CD8-positive, alpha-beta memory T cell (primary cell): ENCODE measurements around the gene DNAH1. TPM values are rescaled to one million over a fixed set of nuclear protein-coding genes. Genes with fewer than 3 reads are reported as not detected.

Experiments
- CTCF ChIA-PET: fragments of 350-600 bp; sonication (Branson Sonifier 250); formaldehyde crosslinking; loops from one replicate; lab custom pipeline; 2021; ENCODE audit warnings: antibody characterized with exemption; lab: Charles Lee
- POLR2A ChIA-PET: fragments of 350-600 bp; sonication (Branson Sonifier 250); formaldehyde crosslinking; loops from one replicate; lab custom pipeline; 2021; ENCODE audit warnings: antibody characterized with exemption; lab: Charles Lee
- DNase-seq, 5 donors: peaks; one replicate each; pipeline versions ENCODE4 v3.0.0 to v3.0.0-alpha.2; 2020 to 2022; ENCODE audit warnings: mixed read lengths in 1 of 5
- H3K27ac ChIP-seq: one replicate; pipeline ENCODE4 v1.7.0; 2013; ENCODE audit warnings: low read depth, mild to moderate bottlenecking, low read length, moderate library complexity
- H3K27me3 ChIP-seq: 2 replicates; pipeline ENCODE4 v1.7.0; 2013; ENCODE audit warnings: low read length, mild to moderate bottlenecking; ENCODE audit not compliant: insufficient read depth, poor library complexity, severe bottlenecking
- H3K36me3 ChIP-seq: 2 replicates; pipeline ENCODE4 v1.7.0; 2013; ENCODE audit warnings: mild to moderate bottlenecking, low read length, moderate library complexity; ENCODE audit not compliant: insufficient read depth
- H3K4me1 ChIP-seq: 2 replicates; pipeline ENCODE4 v1.7.0; 2013; ENCODE audit warnings: mild to moderate bottlenecking, low read length, moderate library complexity; ENCODE audit not compliant: insufficient read depth
- H3K4me3 ChIP-seq: 2 replicates; pipeline ENCODE4 v1.7.0; 2013; ENCODE audit warnings: mild to moderate bottlenecking, low read length
- H3K9me3 ChIP-seq: 2 replicates; pipeline ENCODE4 v1.7.0; 2013; ENCODE audit warnings: mild to moderate bottlenecking, low read length
- H3K27ac Mint-ChIP-seq, 8 donors: one replicate each; pipeline ENCODE4 v1.8.0; 2020 to 2021; ENCODE audit warnings: mixed read lengths in 8 of 8, mild to moderate bottlenecking in 6 of 8, inconsistent platforms in 3 of 8, moderate library complexity in 3 of 8
- H3K27me3 Mint-ChIP-seq, 2 donors: one replicate each; pipeline ENCODE4 v1.8.0; 2020 to 2021; ENCODE audit warnings: mixed read lengths in 2 of 2, mild to moderate bottlenecking in 1 of 2, moderate library complexity in 1 of 2
- H3K36me3 Mint-ChIP-seq, 3 donors: one replicate each; pipeline ENCODE4 v1.8.0; 2020 to 2021; ENCODE audit warnings: mixed read lengths in 3 of 3, inconsistent platforms in 1 of 3, mild to moderate bottlenecking in 1 of 3
- H3K4me1 Mint-ChIP-seq, 3 donors: one replicate each; pipeline ENCODE4 v1.8.0; 2020 to 2021; ENCODE audit warnings: mixed read lengths in 3 of 3, inconsistent platforms in 1 of 3, mild to moderate bottlenecking in 1 of 3
- H3K4me3 Mint-ChIP-seq, 7 donors: one replicate each; pipeline ENCODE4 v1.8.0; 2020 to 2021; ENCODE audit warnings: mixed read lengths in 7 of 7, mild to moderate bottlenecking in 6 of 7, moderate library complexity in 4 of 7, inconsistent platforms in 2 of 7
- H3K9me3 Mint-ChIP-seq, 5 donors: one replicate each; pipeline ENCODE4 v1.8.0; 2020 to 2022; ENCODE audit warnings: mixed read lengths in 5 of 5, mild to moderate bottlenecking in 3 of 5, moderate library complexity in 2 of 5, inconsistent platforms in 1 of 5
- polyA plus RNA-seq: library from polyadenylated mRNA; unstranded; fragments of 300-500 nt; fragmentation: Illumina TruSeq; gene quantifications from one replicate; pipeline ENCODE4 v1.2.3, GENCODE V29; 2021
- total RNA-seq, 2 experiments: library from RNA; stranded (reverse); gene quantifications; one replicate each; pipeline ENCODE4 v1.2.3, GENCODE V29; 2021

The DNAH1 gene
- total and polyA plus RNA-seq, 3 experiments from 2014 or later = 1.0 to 7.0 (median 7.0) TPM

DNA sequence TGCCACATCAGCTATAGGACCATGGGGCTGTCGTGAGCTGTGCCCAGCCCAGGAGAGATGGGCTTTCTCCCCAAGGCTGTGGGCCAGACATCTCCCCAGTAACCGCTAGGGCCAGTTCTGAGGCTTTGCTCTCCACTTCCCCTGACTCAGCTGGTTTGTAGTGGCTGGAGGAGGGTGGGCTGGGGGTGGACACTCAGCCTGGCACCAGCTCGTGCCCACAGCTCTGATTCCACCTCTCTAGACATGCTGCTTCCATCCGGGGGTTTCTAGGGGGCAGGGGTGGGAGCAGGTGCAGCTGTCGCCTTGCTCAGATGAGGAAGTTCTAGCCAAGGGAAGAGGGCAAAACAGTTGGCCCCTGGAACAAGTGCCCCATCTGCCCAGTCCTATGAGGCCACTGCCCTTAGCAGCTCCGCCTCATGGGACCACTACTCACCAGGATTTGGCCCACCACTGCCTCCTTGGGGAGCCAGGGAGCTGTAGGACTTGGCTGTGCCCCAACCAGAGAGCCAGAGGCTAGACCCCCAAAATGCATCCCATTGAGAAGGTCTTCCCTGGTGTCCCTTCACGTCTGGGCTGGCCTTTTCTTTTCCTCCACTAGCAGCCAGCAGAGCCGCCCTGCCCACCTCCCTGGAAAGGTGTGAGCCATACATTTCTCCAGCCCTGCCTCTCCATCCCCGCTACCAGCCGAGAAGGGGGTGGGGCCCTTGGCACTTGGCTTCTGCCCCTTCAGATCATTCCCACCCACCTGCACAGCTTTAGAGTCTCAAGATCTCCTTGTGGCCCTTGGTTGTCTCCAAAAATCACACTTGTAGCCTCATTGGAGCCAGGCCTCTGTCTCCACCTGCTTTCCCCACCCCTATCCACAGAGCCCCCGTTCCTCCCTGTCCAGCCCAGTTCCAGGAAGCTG, 18.6 kb upstream of the DNAH1 start:
- H3K36me3 ChIP-seq = peaks cover 14% of the 10 kb centered on the region
- H3K27ac Mint-ChIP-seq = peak overlapping the region in 1 of 8 donors; percentile 46
- H3K4me3 Mint-ChIP-seq = no peak overlapping the region
- no peak overlapping the region for H3K4me3 ChIP-seq
- peaks cover 0 to 13% (median 2%) of the 10 kb centered on the region in 3 donors for H3K4me1 Mint-ChIP-seq
- H3K27me3 Mint-ChIP-seq = no peaks in the 10 kb centered on the region
- ChIA-PET CTCF (interaction anchor here (0.7 to 1.6 kb wide), 5 partner anchors 20 to 149 kb away, joined by 3 to 7 read pairs (median 3); no protein-coding TSS in a partner anchor), POLR2A (no interaction called here)
- no peaks in the 10 kb centered on the region for H3K27me3 ChIP-seq
- no peaks in the 10 kb centered on the region for H3K9me3 ChIP-seq
- no peaks in the 10 kb centered on the region for H3K9me3 Mint-ChIP-seq
- H3K27ac ChIP-seq = no peak overlapping the region
- peaks cover 0 to 35% (median 0%) of the 10 kb centered on the region in 3 donors for H3K36me3 Mint-ChIP-seq
- DNase-seq = no peak
- H3K4me1 ChIP-seq = no peaks in the 10 kb centered on the region

DNA sequence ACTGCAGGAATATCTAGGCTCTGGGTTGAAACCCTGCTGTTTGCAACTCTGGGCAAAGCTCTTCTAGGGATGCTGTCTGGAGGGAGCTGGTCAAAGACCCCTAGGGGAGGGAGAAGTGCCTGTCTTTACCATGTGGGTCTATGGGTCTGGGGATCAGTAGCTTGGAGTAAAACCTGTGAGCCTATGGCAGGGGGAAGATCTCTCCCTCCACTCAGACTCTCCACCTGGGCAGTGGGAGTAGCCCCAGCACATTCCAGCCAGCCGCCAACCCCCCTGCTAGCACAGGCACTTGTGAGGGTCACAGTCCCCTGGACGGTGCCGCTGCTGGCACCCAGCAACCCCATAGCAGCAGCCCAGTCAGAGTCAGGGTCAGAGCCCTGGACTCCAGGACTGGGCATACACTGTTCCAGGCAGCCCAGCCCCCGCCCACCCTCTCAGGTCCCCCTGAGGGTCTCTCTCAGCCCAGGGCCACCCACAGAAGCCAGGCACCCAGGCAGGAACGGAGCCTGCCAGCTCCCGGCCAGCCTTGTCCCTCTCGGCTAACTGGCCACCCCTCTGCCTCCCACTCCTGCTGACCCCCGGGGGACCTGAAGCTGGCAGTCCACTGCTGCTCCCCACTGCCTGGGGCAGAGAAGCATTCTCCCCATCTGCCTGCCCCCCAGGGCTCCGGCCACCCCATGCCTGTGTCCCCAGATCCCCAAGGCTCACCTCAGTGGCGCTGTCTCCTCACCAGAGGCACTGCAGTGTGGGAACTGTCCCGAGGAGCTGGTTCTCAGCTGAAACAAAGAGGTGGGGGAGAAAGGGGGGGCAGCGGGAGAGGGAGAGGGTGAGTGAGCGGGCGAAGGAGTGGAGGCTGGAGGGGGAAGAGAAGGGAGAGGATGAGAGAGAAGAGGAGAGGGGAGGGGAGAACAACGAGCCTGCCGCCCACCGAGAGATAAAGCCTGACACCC, 17.7 kb upstream of the DNAH1 start:
- Histone ChIP-seq H3K4me1 (no peaks in the 10 kb centered on the region), H3K36me3 (peaks cover 6% of the 10 kb centered on the region), H3K27ac (peak overlapping the region; percentile 24), H3K27me3 (no peaks in the 10 kb centered on the region), H3K9me3 (no peaks in the 10 kb centered on the region), H3K4me3 (no peak overlapping the region)
- no peaks in the 10 kb centered on the region for H3K9me3 Mint-ChIP-seq
- POLR2A ChIA-PET = no interaction called here
- H3K36me3 Mint-ChIP-seq = peaks cover 0 to 26% (median 0%) of the 10 kb centered on the region in 3 donors
- CTCF ChIA-PET = interaction anchor here (0.7 kb wide), 1 partner anchor 30 kb away, joined by 3 read pairs; no protein-coding TSS in a partner anchor
- peaks cover 0 to 13% (median 4%) of the 10 kb centered on the region in 3 donors for H3K4me1 Mint-ChIP-seq
- H3K27me3 Mint-ChIP-seq = no peaks in the 10 kb centered on the region
- no peak for DNase-seq
- no peak overlapping the region for H3K27ac Mint-ChIP-seq
- H3K4me3 Mint-ChIP-seq = no peak overlapping the region

GRCh38 chr3:52299247-52299878, 16.8 kb upstream of the DNAH1 start:
- no peaks in the 10 kb centered on the region for H3K27me3 ChIP-seq
- H3K36me3 ChIP-seq = no peaks in the 10 kb centered on the region
- no peak for DNase-seq
- no peaks in the 10 kb centered on the region for H3K9me3 ChIP-seq
- H3K4me3 ChIP-seq = no peak overlapping the region
- H3K27ac Mint-ChIP-seq = peak overlapping the region in 2 of 8 donors; percentile 86 to 90
- POLR2A ChIA-PET = no interaction called here
- H3K27me3 Mint-ChIP-seq = no peaks in the 10 kb centered on the region
- no peak overlapping the region for H3K4me3 Mint-ChIP-seq
- no peaks in the 10 kb centered on the region for H3K9me3 Mint-ChIP-seq
- H3K36me3 Mint-ChIP-seq = peaks cover 0 to 22% (median 0%) of the 10 kb centered on the region in 3 donors
- CTCF ChIA-PET = interaction anchor here (0.9 kb wide), 1 partner anchor 11 kb away, joined by 3 read pairs; no protein-coding TSS in a partner anchor
- peaks cover 0 to 13% (median 4%) of the 10 kb centered on the region in 3 donors for H3K4me1 Mint-ChIP-seq
- no peaks in the 10 kb centered on the region for H3K4me1 ChIP-seq
- peak overlapping the region; percentile 54 for H3K27ac ChIP-seq

- Histone ChIP-seq H3K4me1 (no peaks in the 10 kb centered on the region), H3K36me3 (no peaks in the 10 kb centered on the region), H3K9me3 (no peaks in the 10 kb centered on the region), H3K27ac (peak overlapping the region; percentile 54), H3K4me3 (no peak overlapping the region), H3K27me3 (no peaks in the 10 kb centered on the region)
- POLR2A ChIA-PET = no interaction called here
- Mint-ChIP-seq H3K36me3 (peaks cover 0 to 15% (median 0%) of the 10 kb centered on the region in 3 donors), H3K4me1 (peaks cover 0 to 8% (median 4%) of the 10 kb centered on the region in 3 donors), H3K9me3 (no peaks in the 10 kb centered on the region), H3K4me3 (no peak overlapping the region), H3K27ac (peak overlapping the region in 2 of 8 donors; percentile 86 to 90), H3K27me3 (no peaks in the 10 kb centered on the region)
- CTCF ChIA-PET = interaction anchor here (0.9 kb wide), 2 partner anchors 11 to 36 kb away, joined by 3 read pairs; no protein-coding TSS in a partner anchor
- no peak for DNase-seq
These were observed 16.1 kb upstream of the DNAH1 start for GRCh38 chr3:52299879-52300611.

GRCh38 chr3:52302426-52303145, 13.5 kb upstream of the DNAH1 start:
- Histone ChIP-seq H3K4me3 (no peak overlapping the region), H3K27me3 (no peaks in the 10 kb centered on the region), H3K4me1 (peaks cover 13% of the 10 kb centered on the region), H3K27ac (no peak overlapping the region), H3K9me3 (no peaks in the 10 kb centered on the region), H3K36me3 (no peaks in the 10 kb centered on the region)
- Mint-ChIP-seq H3K36me3 (peaks cover 0 to 7% (median 0%) of the 10 kb centered on the region in 3 donors), H3K4me1 (peaks cover 18 to 28% (median 20%) of the 10 kb centered on the region in 3 donors), H3K27me3 (no peaks in the 10 kb centered on the region), H3K9me3 (no peaks in the 10 kb centered on the region), H3K4me3 (no peak overlapping the region), H3K27ac (peak overlapping the region in 1 of 8 donors; percentile 4)
- DNase-seq = no peak
- POLR2A ChIA-PET = interaction anchor here (0.7 kb wide), 1 partner anchor 57 kb away, joined by 8 read pairs; no protein-coding TSS in a partner anchor
- CTCF ChIA-PET = no interaction called here

GRCh38 chr3:52303811-52304210, 12.3 kb upstream of the DNAH1 start:
- peaks cover 0 to 8% (median 0%) of the 10 kb centered on the region in 3 donors for H3K36me3 Mint-ChIP-seq
- H3K27ac ChIP-seq = no peak overlapping the region
- H3K27me3 Mint-ChIP-seq = no peaks in the 10 kb centered on the region
- no peak overlapping the region for H3K4me3 Mint-ChIP-seq
- peaks cover 27 to 37% (median 29%) of the 10 kb centered on the region in 3 donors for H3K4me1 Mint-ChIP-seq
- peak overlapping the region in 2 of 8 donors; percentile 33 to 64 for H3K27ac Mint-ChIP-seq
- no peaks in the 10 kb centered on the region for H3K27me3 ChIP-seq
- H3K4me1 ChIP-seq = peaks cover 20% of the 10 kb centered on the region
- H3K9me3 ChIP-seq = no peaks in the 10 kb centered on the region
- ChIA-PET CTCF (no interaction called here), POLR2A (no interaction called here)
- no peak for DNase-seq
- H3K9me3 Mint-ChIP-seq = no peaks in the 10 kb centered on the region
- H3K4me3 ChIP-seq = no peak overlapping the region
- H3K36me3 ChIP-seq = no peaks in the 10 kb centered on the region
